Prostate gland (tissue), 2 donors: Measurements from ENCODE around the gene MED16. TPM values are rescaled to one million over a fixed set of nuclear protein-coding genes. Genes with fewer than 3 reads are reported as not detected.
"Not testable (repeated sequence)": the region's sequence is repeated elsewhere in the genome, so short reads cannot be mapped to it uniquely, and the experiment has no call there.

ENCODE experiments used
- DNase-seq: peaks from one replicate; pipeline ENCODE4 v3.0.0-alpha.2; 2019; ENCODE audit warnings: low spot score
- H3K27ac ChIP-seq, 2 donors: fragments of 200-600 bp; sonication (generic); 2 replicates each; pipeline ENCODE4 v1.5.1; 2017 to 2019
- H3K27me3 ChIP-seq: fragments of 200-600 bp; sonication (generic); replicated peaks from 2 replicates; pipeline ENCODE4 v1.5.1; 2019; ENCODE audit not compliant: insufficient read depth
- H3K36me3 ChIP-seq, 2 donors: fragments of 200-600 bp; sonication (generic); 1 replicate in 1 of 2; 2 replicates in 1 of 2; pipeline versions ENCODE4 v1.5.1 to v1.8.1; 2017 to 2019
- H3K4me1 ChIP-seq: fragments of 200-600 bp; sonication (generic); replicated peaks from 2 replicates; pipeline ENCODE4 v1.5.1; 2019
- H3K4me3 ChIP-seq, 2 donors: fragments of 200-600 bp; sonication (generic); 2 replicates each; pipeline ENCODE4 v1.5.1; 2017 to 2019
- H3K9me3 ChIP-seq: fragments of 200-600 bp; sonication (generic); 2 replicates; pipeline ENCODE4 v1.5.1; 2017
- POLR2A ChIP-seq: fragments of 450-650 bp; IDR thresholded peaks from one replicate; pipeline ENCODE4 v1.6.1; 2016; ENCODE audit warnings: antibody characterized with exemption, mild to moderate bottlenecking
- POLR2AphosphoS5 ChIP-seq: sonication (generic); formaldehyde crosslinking; IDR thresholded peaks from one replicate; pipeline ENCODE4 v1.6.1; 2017; ENCODE audit warnings: antibody characterized with exemption
- WGBS: methylation state at CpG from one replicate; pipeline ENCODE4 v1.1.5; 2018; 5-methylcytosine and 5-hydroxymethylcytosine counted together
- intact Hi-C: fragments of 100-400 bp; cut with DNase I; formaldehyde crosslinking; loops from one replicate; pipeline ENCODE4 v1.14.2; 2022
- total RNA-seq, 2 donors: library from RNA; depleted of rRNA; stranded (reverse); fragments of >200 nt; gene quantifications; one replicate each; pipeline ENCODE4 v1.1.0, GENCODE V29; 2016
- TF ChIP-seq, protein P1 (sequence below), 4 experiments: fragments of 200-600 bp in 2 of 4; fragments of 450-650 bp in 2 of 4; sonication (generic) in 2 of 4; IDR thresholded peaks; 1 replicate in 3 of 4; 2 replicates in 1 of 4; pipeline ENCODE4 v1.5.1; 2016 to 2019; ENCODE audit warnings: antibody characterized with exemption in 4 of 4, mild to moderate bottlenecking in 2 of 4, moderate library complexity in 2 of 4

Gene MED16
- total RNA-seq, 2 donors from 2014 or later, result 65.1 to 114 TPM

DNA sequence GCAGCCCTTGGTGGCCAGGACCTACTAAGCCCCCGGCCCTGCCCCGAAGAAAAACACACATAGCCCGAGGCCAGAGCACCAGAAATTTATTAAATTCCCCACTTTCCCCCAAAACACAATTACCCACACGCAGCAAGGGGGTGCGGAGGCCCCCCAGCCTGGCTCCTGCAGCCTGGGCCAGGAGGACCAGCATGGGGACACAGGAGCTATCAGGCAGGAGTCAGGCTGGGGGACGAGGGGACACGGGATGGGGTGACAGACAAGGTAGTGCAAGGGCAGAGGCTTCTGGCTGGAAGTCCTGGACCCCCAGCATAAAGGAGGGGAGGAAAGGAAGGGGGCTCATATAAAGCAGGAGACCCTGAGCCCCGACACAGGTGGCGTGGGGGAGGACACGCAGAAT is 3.4 kb upstream of the MED16 start:
- Histone ChIP-seq H3K4me3 (no peak overlapping the region), H3K9me3 (no peaks in the 10 kb centered on the region), H3K27me3 (no peaks in the 10 kb centered on the region), H3K36me3 (peaks cover 0 to 6% of the 10 kb centered on the region in 2 donors), H3K4me1 (no peaks in the 10 kb centered on the region), H3K27ac (no peak overlapping the region)
- no peak for DNase-seq
- no peak for TF ChIP-seq POLR2A
- TF ChIP-seq, protein P1, sequence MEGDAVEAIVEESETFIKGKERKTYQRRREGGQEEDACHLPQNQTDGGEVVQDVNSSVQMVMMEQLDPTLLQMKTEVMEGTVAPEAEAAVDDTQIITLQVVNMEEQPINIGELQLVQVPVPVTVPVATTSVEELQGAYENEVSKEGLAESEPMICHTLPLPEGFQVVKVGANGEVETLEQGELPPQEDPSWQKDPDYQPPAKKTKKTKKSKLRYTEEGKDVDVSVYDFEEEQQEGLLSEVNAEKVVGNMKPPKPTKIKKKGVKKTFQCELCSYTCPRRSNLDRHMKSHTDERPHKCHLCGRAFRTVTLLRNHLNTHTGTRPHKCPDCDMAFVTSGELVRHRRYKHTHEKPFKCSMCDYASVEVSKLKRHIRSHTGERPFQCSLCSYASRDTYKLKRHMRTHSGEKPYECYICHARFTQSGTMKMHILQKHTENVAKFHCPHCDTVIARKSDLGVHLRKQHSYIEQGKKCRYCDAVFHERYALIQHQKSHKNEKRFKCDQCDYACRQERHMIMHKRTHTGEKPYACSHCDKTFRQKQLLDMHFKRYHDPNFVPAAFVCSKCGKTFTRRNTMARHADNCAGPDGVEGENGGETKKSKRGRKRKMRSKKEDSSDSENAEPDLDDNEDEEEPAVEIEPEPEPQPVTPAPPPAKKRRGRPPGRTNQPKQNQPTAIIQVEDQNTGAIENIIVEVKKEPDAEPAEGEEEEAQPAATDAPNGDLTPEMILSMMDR (IDR thresholded peaks at IDR 0.05), result no peak
- no peak for TF ChIP-seq POLR2AphosphoS5
- intact Hi-C loops, result no loop called here
- 97% methylated on average over 10 of the region's 10 CpGs for WGBS

DNA sequence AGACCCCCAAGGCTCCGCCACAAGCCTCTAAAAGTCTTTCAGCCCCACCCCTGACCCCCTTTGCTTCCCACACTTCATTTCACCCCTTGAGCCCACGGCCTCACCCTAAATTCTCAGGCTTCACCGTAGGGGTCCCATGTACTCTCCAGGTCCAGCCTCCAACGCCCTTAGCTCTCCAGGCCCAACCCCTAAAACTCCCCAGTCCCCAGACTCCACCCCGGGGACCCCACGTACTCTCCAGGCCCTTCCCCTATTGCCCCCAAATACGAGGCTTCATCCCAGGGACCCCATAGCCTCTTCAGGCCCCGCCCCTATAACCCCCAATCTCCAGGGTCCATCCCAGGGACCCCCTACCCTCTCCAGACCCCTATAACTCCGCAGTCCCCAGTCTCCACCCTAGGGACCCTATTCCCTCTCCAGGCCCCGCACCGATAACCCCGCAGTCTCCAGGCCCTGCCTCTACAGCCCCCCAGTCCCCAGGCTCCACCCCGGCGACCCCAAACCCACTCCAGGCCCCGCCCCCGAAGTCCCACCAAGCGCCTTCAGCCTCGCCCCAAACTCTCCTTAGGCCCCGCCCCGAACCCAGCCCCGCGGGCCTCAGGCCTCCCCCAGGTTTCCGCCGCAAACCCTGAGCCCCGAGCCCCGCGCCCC is 619 bp downstream of the MED16 start:
- Histone ChIP-seq H3K27me3 (no peaks in the 10 kb centered on the region), H3K36me3 (no peaks in the 10 kb centered on the region), H3K27ac (peak overlapping the region; percentile 92 to 94), H3K4me1 (no peaks in the 10 kb centered on the region), H3K9me3 (no peaks in the 10 kb centered on the region), H3K4me3 (peak overlapping the region; percentile 92 to 97)
- DNase-seq, result no peak
- TF ChIP-seq POLR2AphosphoS5, result no peak
- TF ChIP-seq POLR2A, result no peak
- intact Hi-C loops, result no loop called here
- 3% methylated on average over 24 of the region's 27 CpGs for WGBS

DNA sequence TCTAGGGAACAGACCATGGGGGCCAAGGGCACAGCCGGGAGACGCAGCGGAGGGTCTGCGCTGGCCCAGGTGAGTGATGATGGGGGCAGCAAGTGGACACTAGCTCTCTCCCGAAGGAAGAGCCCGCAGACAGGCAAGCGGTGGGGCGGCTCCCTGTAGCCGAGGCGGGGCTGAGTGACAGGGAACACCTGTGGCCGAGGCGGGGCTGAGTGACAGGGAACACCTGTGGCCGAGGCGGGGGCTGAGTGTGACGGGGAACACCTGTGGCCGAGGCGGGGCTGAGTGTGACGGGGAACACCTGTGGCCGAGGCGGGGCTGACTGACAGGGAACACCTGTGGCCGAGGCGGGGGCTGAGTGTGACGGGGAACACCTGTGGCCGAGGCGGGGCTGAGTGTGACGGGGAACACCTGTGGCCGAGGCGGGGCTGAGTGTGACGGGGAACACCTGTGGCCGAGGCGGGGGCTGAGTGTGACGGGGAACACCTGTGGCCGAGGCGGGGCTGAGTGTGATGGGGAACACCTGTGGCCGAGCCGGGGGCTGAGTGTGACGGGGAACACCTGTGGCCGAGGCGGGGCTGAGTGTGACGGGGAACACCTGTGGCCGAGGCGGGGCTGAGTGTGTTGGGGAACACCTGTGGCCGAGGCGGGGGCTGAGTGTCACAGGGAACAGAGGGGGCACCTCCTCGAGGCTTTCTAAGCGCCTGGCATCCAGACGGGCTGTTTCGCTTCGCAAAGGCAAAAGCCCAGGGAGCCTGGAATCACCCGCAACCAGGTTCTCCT is 1.4 kb downstream of the MED16 start:
- WGBS, result 32% methylated on average over 41 of the region's 50 CpGs
- H3K4me3 ChIP-seq, result peak overlapping the region; percentile 92 to 97
- H3K36me3 ChIP-seq, intact Hi-C loops, H3K4me1 ChIP-seq, H3K9me3 ChIP-seq, DNase-seq, H3K27me3 ChIP-seq: not testable (repeated sequence)
- peak overlapping the region; percentile 92 to 94 for H3K27ac ChIP-seq

DNA sequence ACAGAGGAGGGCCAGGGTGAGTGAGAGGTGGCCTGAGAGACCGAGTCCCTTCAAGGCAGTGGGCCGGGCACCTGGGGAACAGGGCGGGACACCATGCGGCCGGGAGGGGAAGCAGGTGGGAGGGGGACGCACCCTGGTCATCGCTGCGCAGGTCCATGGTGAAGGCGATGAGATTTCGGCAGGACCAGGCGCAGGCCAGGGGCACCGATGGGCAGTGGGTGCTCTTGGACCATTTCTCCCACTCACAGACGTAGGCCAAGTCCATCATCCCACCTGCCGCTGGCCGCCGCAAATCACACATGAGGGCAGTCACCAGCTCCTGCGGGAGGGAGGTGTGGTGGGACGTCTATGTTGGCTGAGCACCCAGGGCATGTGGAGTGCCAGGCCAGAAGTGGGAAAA is 2.2 kb downstream of the MED16 start:
- TF ChIP-seq POLR2A, result no peak
- no peak for TF ChIP-seq POLR2AphosphoS5
- TF ChIP-seq, protein P1 (IDR thresholded peaks at IDR 0.05), result no peak
- WGBS, result 84% methylated on average over 18 of the region's 18 CpGs
- Histone ChIP-seq H3K4me1 (no peaks in the 10 kb centered on the region), H3K36me3 (peaks cover 0 to 4% of the 10 kb centered on the region in 2 donors), H3K4me3 (no peak overlapping the region), H3K9me3 (no peaks in the 10 kb centered on the region), H3K27me3 (no peaks in the 10 kb centered on the region), H3K27ac (no peak overlapping the region)
- intact Hi-C loops, result no loop called here
- no peak for DNase-seq

DNA sequence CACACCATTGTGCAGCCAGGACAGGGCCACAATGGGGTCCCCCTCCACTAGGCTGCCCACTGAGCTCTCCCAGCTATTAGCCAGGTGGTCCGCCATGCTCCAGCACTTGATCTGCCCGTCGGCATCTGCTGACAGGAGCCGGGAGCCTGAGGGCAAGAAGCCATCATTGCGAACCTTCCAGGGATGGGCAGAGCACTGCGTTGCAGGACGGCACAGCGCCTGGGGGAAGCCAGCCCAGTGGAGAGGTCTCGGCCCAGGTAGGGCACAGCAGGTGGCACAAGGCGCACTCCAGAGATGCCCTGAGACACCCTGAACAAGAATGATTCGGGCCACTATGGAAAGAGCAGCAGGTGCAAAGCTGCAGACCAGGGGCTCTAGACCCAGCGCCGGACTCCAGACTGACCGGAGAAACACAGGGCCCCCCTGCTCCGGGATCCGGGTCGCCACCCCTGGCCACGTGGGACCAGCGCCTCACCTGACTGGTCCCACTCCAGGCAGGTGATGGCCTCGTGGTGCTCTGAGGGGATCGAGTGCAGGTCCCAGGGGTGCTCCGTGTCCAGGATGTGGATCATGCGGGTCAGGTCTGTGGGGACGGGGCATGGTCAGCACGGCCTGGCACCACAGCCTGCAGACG is 3.2 kb downstream of the MED16 start:
- 90% methylated on average over 23 of the region's 26 CpGs for WGBS
- Histone ChIP-seq H3K27ac (no peak overlapping the region), H3K27me3 (no peaks in the 10 kb centered on the region), H3K9me3 (no peaks in the 10 kb centered on the region), H3K4me3 (no peak overlapping the region), H3K36me3 (peaks cover 0 to 9% of the 10 kb centered on the region in 2 donors), H3K4me1 (no peaks in the 10 kb centered on the region)
- TF ChIP-seq, protein P1 (IDR thresholded peaks at IDR 0.05), result no peak
- no peak for TF ChIP-seq POLR2AphosphoS5
- TF ChIP-seq POLR2A, result no peak
- DNase-seq, result no peak
- intact Hi-C loops, result no loop called here
